Activated CD4-positive, alpha-beta T cell treated with anti-CD3 and anti-CD28 coated beads for 1 hour (primary cell): ENCODE data around the gene CKLF.

Experiments used
- DNase-seq: peaks from one replicate; pipeline ENCODE4 v3.0.0-alpha.2; 2020

CKLF gene

GRCh38 chr16:66519482-66520373 is 32.6 kb upstream of the CKLF start:
- no peak for DNase-seq

- DNase-seq: no peak
These were observed 31.8 kb upstream of the CKLF start for GRCh38 chr16:66520406-66521170.

DNA sequence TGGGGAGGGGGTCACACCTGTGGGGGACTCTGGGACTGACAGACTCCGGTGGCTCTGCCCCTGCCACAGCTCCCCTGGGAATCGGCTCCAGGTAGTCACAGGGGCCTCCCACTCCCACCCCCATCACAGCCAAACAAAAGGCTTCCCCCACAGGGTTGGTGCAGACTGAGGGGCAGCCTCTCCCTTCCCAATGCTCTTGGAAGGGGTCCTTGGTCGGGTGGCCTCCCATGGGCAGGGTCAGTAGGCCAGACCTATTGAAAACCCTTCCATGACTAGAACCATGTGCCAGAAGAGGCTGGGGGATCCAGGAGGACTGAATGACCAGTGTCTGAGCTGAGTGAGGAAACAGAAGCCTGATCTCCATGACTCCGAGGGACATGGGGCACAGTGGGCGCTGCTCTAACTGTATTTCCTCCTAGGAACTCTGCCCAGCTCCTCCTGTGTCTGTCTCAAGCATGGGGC is 31.1 kb upstream of the CKLF start:
- DNase-seq: no peak

DNA sequence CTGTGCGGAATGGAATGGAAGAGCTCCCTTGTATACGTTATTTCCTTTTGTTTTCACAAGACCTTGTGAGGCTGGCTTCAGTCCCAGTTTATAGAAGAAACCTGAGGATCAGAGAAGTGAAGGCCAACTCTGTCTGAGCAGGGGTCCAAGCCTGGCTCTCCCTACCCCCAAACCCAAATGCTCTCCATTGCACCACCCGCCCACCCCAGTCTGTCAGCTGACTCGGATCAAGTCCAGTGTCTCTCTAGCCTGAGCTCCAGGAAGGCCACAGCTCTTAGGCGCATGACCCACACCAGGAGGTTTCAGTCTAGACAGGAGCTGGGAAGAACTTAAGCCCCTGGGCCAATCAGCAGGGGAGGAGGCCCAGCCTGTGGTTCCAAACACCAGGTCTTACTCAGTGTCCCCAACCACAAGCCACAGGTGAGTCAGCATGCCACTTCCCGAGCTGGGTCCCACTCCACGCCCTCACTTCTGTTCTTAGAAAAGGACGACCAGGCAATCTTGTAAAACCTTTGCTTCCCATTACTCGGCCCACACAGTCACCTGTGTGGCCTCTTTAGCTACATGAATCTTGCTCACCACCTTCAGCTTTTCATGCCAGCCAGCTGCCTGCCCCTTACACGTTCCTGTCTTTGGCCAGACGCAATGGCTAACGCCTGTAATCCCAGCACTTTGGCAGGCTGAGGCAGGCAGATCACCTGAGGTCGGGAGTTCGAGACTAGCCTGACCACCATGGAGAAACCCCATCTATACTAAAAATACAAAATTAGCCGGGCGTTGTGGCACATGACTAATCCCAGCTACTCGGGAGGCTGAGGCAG is 30.2 kb upstream of the CKLF start:
- peak; percentile 83 for DNase-seq

- DNase-seq: no peak
These were observed 29.4 kb upstream of the CKLF start for GRCh38 chr16:66522816-66523590.

- DNase-seq: no peak
These were observed 28.5 kb upstream of the CKLF start for GRCh38 chr16:66523861-66524354.

DNA sequence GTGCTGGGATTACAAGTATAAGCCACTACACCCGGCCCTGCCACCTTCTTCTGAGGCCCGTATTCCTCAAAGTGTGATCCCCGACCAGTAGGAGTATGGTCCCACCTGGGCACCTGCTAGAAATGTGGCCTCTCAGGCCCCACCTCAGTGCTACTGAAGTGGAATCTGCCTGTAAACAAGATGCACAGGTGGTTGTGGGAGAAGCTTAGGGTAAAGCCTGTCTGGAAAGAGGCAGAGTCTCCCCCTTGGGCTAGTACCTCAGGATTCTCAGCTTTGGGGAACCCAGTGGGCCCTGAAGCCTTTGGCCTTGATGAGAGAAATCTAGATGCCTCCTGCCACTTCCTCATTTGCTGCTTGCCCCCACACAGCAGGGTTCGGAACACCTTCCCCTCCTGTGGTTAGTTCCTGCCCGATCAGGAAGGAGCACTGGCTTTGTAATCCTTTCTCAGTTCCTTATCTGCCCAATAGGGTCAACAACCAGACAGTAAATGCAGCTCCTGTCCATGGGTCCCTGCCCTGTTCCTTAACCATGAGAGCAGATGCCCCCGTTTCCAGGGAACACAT is 27.7 kb upstream of the CKLF start:
- no peak for DNase-seq

DNA sequence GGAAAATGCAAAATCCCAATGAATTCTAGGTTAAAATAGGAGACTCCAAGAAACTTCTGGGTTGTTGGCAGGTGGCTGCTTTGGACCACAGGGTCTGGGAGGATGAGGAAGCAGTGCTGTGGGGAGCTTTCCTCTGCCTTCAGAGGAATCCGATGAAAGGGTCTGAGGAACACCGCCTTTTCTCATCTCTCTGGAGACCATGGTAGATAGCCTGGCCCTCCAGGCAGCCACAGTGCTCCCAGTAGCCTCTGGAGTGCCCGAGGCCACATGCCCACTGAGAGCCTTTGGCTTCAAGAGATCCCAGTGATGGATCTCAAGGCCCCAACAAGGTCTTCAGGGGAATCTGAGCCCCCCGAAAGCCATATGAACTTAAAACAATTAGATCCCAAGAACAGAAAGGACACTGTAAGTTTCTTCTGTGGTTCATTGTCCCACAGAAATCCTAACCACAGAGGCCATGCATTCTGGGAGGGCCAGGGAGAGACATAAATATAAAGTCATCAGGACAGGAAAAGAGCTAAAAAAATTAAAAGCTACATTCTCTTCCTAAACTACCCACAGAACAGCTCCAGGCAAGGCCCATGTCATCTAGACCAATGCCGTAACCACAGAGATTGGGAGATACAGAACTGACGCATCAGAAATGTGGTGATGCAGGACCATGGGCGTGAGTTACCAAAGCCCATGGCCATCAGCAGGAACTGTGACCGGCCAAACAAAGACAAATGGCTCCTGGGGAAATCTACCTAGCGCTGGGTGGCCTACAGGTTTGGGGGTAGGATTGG is 26.8 kb upstream of the CKLF start:
- no peak for DNase-seq

DNA sequence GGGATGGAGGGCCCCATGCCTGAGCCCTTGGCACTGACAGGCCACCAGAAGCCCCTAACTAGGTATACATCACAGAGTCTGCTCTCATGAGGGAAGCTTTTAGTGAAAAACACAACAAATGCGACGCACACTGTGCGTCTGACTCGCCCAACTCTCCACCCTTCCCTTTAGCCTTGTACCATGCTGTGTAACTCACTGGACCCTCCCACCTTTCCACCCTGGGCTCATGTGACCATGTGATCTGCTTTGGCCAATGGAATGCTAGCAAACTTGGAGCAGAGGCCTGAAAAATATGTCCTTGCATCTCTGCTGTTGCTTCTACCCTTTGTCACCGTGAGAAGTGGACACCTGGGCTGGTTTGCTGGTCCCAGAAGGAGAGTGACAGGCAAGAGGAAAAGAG is 24.1 kb upstream of the CKLF start:
- no peak for DNase-seq

- DNase-seq: no peak
These were observed 22.9 kb upstream of the CKLF start for GRCh38 chr16:66529475-66529874.

DNA sequence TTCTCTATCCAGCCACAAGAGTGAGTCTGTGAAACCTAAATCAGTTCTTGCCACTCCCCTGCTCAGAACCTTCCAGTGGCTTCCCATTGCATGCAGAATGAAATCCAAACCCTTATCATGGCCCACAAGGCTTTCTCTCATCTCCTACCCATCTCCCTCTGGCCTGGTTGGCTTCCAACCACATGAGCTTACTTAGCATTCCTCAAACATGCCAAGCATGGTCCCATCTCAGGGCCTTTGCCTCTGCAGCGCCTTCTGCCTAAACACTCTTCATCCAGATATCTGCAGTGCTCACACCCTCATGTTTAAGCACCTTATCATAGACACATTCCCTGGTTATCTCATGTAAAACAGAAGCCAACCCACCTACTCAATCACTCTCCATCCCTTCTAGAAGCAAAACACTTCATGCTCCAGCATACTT is 18.0 kb upstream of the CKLF start:
- DNase-seq: no peak

DNA sequence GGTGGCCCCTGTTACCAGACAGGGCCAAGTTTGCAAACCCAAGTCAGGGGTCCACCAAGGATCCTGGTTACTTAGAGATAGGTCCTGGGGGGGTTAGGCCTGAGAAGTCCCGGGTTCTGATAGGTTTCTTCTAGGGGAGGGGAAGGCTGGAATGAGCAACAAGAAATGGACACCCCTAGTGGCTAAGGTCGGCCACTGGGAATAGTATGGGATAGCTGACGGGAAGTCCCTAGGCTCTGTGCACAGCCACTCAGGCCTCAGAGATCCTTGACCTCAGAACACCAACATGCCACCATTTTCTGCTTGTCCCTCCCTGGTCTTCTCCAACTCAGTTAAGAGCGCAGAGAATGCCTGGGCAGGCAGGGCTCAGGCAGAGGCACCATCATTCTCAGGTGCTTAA is 15.9 kb upstream of the CKLF start:
- DNase-seq: no peak

GRCh38 chr16:66537236-66537635 is 15.1 kb upstream of the CKLF start:
- no peak for DNase-seq

- DNase-seq: no peak
These were observed 13.5 kb upstream of the CKLF start for GRCh38 chr16:66538910-66539309.

- no peak for DNase-seq
These were observed 12.5 kb upstream of the CKLF start for GRCh38 chr16:66539623-66540469.

- DNase-seq: no peak
These were observed 10.7 kb upstream of the CKLF start for GRCh38 chr16:66541388-66542355.

DNA sequence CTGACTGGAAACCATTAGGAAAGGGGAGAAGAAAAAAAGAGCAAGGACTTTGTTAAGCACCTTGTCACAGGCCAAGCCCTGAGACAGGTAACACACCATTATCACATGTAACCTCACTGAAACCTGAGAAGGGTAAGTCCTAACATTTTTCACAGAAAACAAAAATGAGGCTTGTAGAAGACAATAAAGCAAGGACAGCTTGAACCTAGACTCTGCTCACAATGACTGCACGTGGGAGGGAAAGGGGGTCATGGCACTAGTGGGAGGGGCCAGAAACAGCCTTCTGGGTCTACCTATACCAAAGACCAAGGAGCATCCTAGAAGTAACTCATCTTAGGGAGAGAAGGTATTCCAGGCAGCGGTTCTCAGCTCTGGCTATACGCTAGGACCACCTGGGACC is 10.0 kb upstream of the CKLF start:
- DNase-seq: no peak

DNA sequence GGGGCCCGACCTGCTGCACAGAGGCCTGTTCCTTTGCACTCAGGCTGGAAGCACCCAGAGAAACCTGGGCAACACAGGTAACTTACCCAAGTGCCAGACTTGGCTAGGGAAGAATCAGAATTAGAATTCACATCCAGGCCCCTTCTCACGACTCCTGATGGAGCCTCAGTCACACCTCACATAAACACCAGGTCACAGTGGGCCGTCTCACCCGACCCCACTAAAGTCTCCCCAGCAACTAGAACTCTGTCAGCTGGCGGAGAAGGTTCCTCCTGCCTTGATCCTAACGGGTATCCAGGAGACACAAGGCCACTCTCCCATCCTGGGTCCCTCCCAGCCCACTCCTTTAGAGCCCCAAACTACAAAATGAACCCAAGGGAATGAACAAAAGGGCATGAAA is 8.8 kb upstream of the CKLF start:
- no peak for DNase-seq
